ENCODE measurements around the gene LMAN1L.
A peak's percentile ranks its signal among the peaks of the same experiment; 100 is the strongest.

Gene LMAN1L

GRCh38 chr15:74839526-74840395, 27.1 kb downstream of the LMAN1L start:
- no peak for DNase-seq

- DNase-seq = no peak
Measured at GRCh38 chr15:74840851-74841775, 28.5 kb downstream of the LMAN1L start.

GRCh38 chr15:74841891-74842373, 29.3 kb downstream of the LMAN1L start:
- no peak for DNase-seq

GRCh38 chr15:74842581-74843444, 30.2 kb downstream of the LMAN1L start, which contains the start of gene ULK3:
ULK3 (minus strand) TSS chr15:74843156; CDS start chr15:74843105, 51 bp downstream.
- peak; percentile 93 for DNase-seq

GRCh38 chr15:74843445-74843828, 30.8 kb downstream of the LMAN1L start:
- no peak for DNase-seq

- no peak for DNase-seq
Measured at GRCh38 chr15:74843891-74844299, 31.3 kb downstream of the LMAN1L start.

GRCh38 chr15:74844319-74845207, 31.9 kb downstream of the LMAN1L start:
- no peak for DNase-seq

GRCh38 chr15:74845208-74845568, 32.6 kb downstream of the LMAN1L start:
- DNase-seq = peak; percentile 53

- no peak for DNase-seq
Measured at GRCh38 chr15:74845581-74845980, 32.9 kb downstream of the LMAN1L start.

- DNase-seq = no peak
Measured at GRCh38 chr15:74847432-74847831, 34.8 kb downstream of the LMAN1L start.

GRCh38 chr15:74850393-74850792, 37.8 kb downstream of the LMAN1L start:
- DNase-seq = no peak

GRCh38 chr15:74851960-74852359, 39.3 kb downstream of the LMAN1L start:
- DNase-seq = no peak

- no peak for DNase-seq
Measured at GRCh38 chr15:74854453-74855022, 41.9 kb downstream of the LMAN1L start.

GRCh38 chr15:74855857-74856256, 43.2 kb downstream of the LMAN1L start:
- DNase-seq = no peak

- no peak for DNase-seq
Measured at GRCh38 chr15:74856537-74856936, 43.9 kb downstream of the LMAN1L start.

GRCh38 chr15:74857082-74857655, 44.5 kb downstream of the LMAN1L start:
- DNase-seq = no peak

- DNase-seq = no peak
Measured at GRCh38 chr15:74857671-74858368, 45.2 kb downstream of the LMAN1L start.

GRCh38 chr15:74858369-74858740, 45.7 kb downstream of the LMAN1L start:
- DNase-seq = no peak

GRCh38 chr15:74863239-74864056, 50.8 kb downstream of the LMAN1L start:
- no peak for DNase-seq
